HG03571 (cell line): ENCODE data around the gene PPP1R12B.

Experiments
- ATAC-seq: cut with Tn5 transposase; IDR thresholded peaks from one replicate; pipeline ENCODE4 v1.9.1; 2021; ENCODE audit not compliant: unreplicated experiment

Gene PPP1R12B

GRCh38 chr1:202348509-202349205 is at the start of gene PPP1R12B:
Gene PPP1R12B (plus strand): TSS chr1:202348699. CDS start chr1:202348852, 153 bp downstream.
- peak; percentile 98 for ATAC-seq

GRCh38 chr1:202302166-202302565 is 46.3 kb upstream of the PPP1R12B start:
- ATAC-seq, result no peak

- no peak for ATAC-seq
Observed at GRCh38 chr1:202304375-202304774, 44.1 kb upstream of the PPP1R12B start.

GRCh38 chr1:202305168-202305567 is 43.3 kb upstream of the PPP1R12B start:
- ATAC-seq, result no peak

GRCh38 chr1:202306535-202307345 is 41.8 kb upstream of the PPP1R12B start:
- ATAC-seq, result no peak

GRCh38 chr1:202310071-202310725 is 38.3 kb upstream of the PPP1R12B start:
- ATAC-seq, result no peak

GRCh38 chr1:202310746-202311145 is 37.8 kb upstream of the PPP1R12B start:
- no peak for ATAC-seq

GRCh38 chr1:202311875-202312635 is 36.4 kb upstream of the PPP1R12B start:
- ATAC-seq, result no peak

- ATAC-seq, result peak; percentile 53
Observed at GRCh38 chr1:202315576-202316168, 32.8 kb upstream of the PPP1R12B start.

GRCh38 chr1:202316186-202316585 is 32.3 kb upstream of the PPP1R12B start:
- ATAC-seq, result no peak

GRCh38 chr1:202317941-202318925 is 30.3 kb upstream of the PPP1R12B start:
- no peak for ATAC-seq

- no peak for ATAC-seq
Observed at GRCh38 chr1:202319381-202320080, 29.0 kb upstream of the PPP1R12B start.

- ATAC-seq, result no peak
Observed at GRCh38 chr1:202320081-202320405, 28.5 kb upstream of the PPP1R12B start.

- no peak for ATAC-seq
Observed at GRCh38 chr1:202323731-202324130, 24.8 kb upstream of the PPP1R12B start.

- ATAC-seq, result no peak
Observed at GRCh38 chr1:202324646-202325045, 23.9 kb upstream of the PPP1R12B start.

- ATAC-seq, result no peak
Observed at GRCh38 chr1:202329891-202330290, 18.6 kb upstream of the PPP1R12B start.

- ATAC-seq, result no peak
Observed at GRCh38 chr1:202333861-202334260, 14.6 kb upstream of the PPP1R12B start.

- ATAC-seq, result no peak
Observed at GRCh38 chr1:202343652-202344349, 4.7 kb upstream of the PPP1R12B start.
